HepG2 (cell line): Measurements from ENCODE around the gene TARS3. TPM values are rescaled to one million over a fixed set of nuclear protein-coding genes. Genes with fewer than 3 reads are reported as not detected.

Experiments used
- ATAC-seq: fragments of 200-7000 bp; cut with Tn5 transposase; 3 replicates; pipeline ENCODE4 v1.9.1; 2020; ENCODE audit warnings: mild to moderate bottlenecking, moderate library complexity
- BruUV-seq: library from RNA; stranded (reverse); fragments of 400-500 nt; replicated peaks from 2 replicates; lab custom pipeline; 2021; lab: Mats Ljungman, UMichigan
- CTCF ChIA-PET: fragments of 300-600 bp; formaldehyde crosslinking; extraction: SDS; loops from one replicate; lab custom pipeline; 2021; ENCODE audit warnings: low total read pairs, inconsistent platforms, low intra/inter-chr PET ratio; lab: Yijun Ruan, JAX
- POLR2A ChIA-PET: fragments of 350-600 bp; sonication (Branson Sonifier 250); formaldehyde crosslinking; loops from one replicate; lab custom pipeline; 2020; ENCODE audit warnings: antibody characterized with exemption, inconsistent platforms; lab: Yijun Ruan, JAX
- DNase-seq: peaks from one replicate; pipeline ENCODE4 v3.0.0-alpha.2; 2015; ENCODE audit warnings: low spot score
- FAIRE-seq: peaks from 3 replicates; lab custom pipeline; 2011; peaks lifted over from hg19 to GRCh38; lab: Jason Lieb, UNC
- H2AFZ ChIP-seq: one replicate; pipeline ENCODE4 v1.6.1; 2011; ENCODE audit warnings: low read length, inconsistent platforms
- H3K27ac ChIP-seq: fragments of 300-600 bp; 3 replicates; pipeline ENCODE4 v1.8.0; 2011; ENCODE audit warnings: mixed run types, mild to moderate bottlenecking, mixed read lengths, low read length, inconsistent platforms; ENCODE audit not compliant: insufficient read depth; ENCODE audit errors: extremely low read length
- H3K27me3 ChIP-seq, 2 experiments: fragments of 200-600 bp in 1 of 2; 2 replicates in 1 of 2; 3 replicates in 1 of 2; pipeline versions ENCODE4 v1.6.0 to v1.8.0; 2011; ENCODE audit warnings: low read length in 2 of 2, mild to moderate bottlenecking in 2 of 2, moderate library complexity in 2 of 2, inconsistent platforms in 1 of 2; ENCODE audit not compliant: insufficient read depth in 2 of 2, control insufficient read depth in 1 of 2
- H3K36me3 ChIP-seq, 2 experiments: fragments of 200-600 bp in 1 of 2; replicated peaks in 1 of 2; 2 replicates in 1 of 2; 3 replicates in 1 of 2; pipeline versions ENCODE4 v1.5.1 to v1.8.0; 2011; ENCODE audit warnings: low read length in 2 of 2, inconsistent platforms in 1 of 2; ENCODE audit not compliant: insufficient read depth in 2 of 2, control insufficient read depth in 1 of 2
- H3K4me1 ChIP-seq: 2 replicates; pipeline ENCODE4 v1.5.1; 2012; ENCODE audit warnings: low read length, inconsistent platforms; ENCODE audit not compliant: insufficient read depth
- H3K4me2 ChIP-seq: 2 replicates; pipeline ENCODE4 v1.6.0; 2011; ENCODE audit warnings: low read depth, low read length, inconsistent platforms
- H3K4me3 ChIP-seq, 3 experiments: fragments of 200-600 bp in 1 of 3; sonication (generic), shearing (Covaris generic) in 1 of 3; replicated peaks in 1 of 3; 2 replicates each; pipeline ENCODE4 v1.5.1; 2011 to 2016; ENCODE audit warnings: low read length in 3 of 3, inconsistent platforms in 2 of 3, low read depth in 2 of 3, mild to moderate bottlenecking in 2 of 3, control low read depth in 1 of 3, mixed read lengths in 1 of 3; ENCODE audit not compliant: insufficient read depth in 1 of 3
- H3K79me2 ChIP-seq: one replicate; pipeline ENCODE4 v1.6.1; 2011; ENCODE audit warnings: low read length, inconsistent platforms; ENCODE audit not compliant: insufficient read depth
- H3K9ac ChIP-seq: 2 replicates; pipeline ENCODE4 v1.6.0; 2011; ENCODE audit warnings: mild to moderate bottlenecking, low read depth, low read length, inconsistent platforms; ENCODE audit not compliant: insufficient read depth
- H3K9me3 ChIP-seq: 2 replicates; pipeline ENCODE4 v1.5.1; 2012; ENCODE audit warnings: mild to moderate bottlenecking, low read length
- H4K20me1 ChIP-seq: 2 replicates; pipeline ENCODE4 v1.6.0; 2011; ENCODE audit warnings: inconsistent platforms, mild to moderate bottlenecking, low read length, moderate library complexity; ENCODE audit not compliant: insufficient read depth
- ATRX ChIP-seq: sonication (generic); formaldehyde crosslinking; IDR thresholded peaks from 2 replicates; pipeline ENCODE4 v1.4.0; 2020; ENCODE audit warnings: missing genetic modification reagents, borderline replicate concordance
- CREB1 ChIP-seq, 2 experiments: fragments of 450-650 bp in 1 of 2; IDR thresholded peaks; 2 replicates each; pipeline ENCODE4 v1.6.1; 2016 to 2017; ENCODE audit warnings: control low read depth in 1 of 2, mild to moderate bottlenecking in 1 of 2, missing compliant biosample characterization in 1 of 2, missing genetic modification characterization in 1 of 2
- ELF1 ChIP-seq: sonication (generic); formaldehyde crosslinking; IDR thresholded peaks from 2 replicates; pipeline ENCODE4 v1.4.0; 2020; ENCODE audit warnings: missing genetic modification reagents
- ELF4 ChIP-seq: sonication (generic); formaldehyde crosslinking; IDR thresholded peaks from 2 replicates; pipeline ENCODE4 v1.5.0; 2020; ENCODE audit warnings: missing genetic modification reagents, mild to moderate bottlenecking, moderate library complexity, borderline replicate concordance
- FLYWCH1 ChIP-seq: sonication (generic); formaldehyde crosslinking; IDR thresholded peaks from 2 replicates; pipeline ENCODE4 v1.8.1; 2023; ENCODE audit warnings: mild to moderate bottlenecking, missing genetic modification reagents
- IKZF1 ChIP-seq: fragments of 450-650 bp; IDR thresholded peaks from 2 replicates; pipeline ENCODE4 v1.7.1; 2016
- NBN ChIP-seq: fragments of 450-650 bp; conservative IDR thresholded peaks from 2 replicates; pipeline ENCODE4 v1.6.1; 2017
- NCOA2 ChIP-seq: sonication (generic); formaldehyde crosslinking; IDR thresholded peaks from 2 replicates; pipeline ENCODE4 v1.8.0; 2022; ENCODE audit warnings: inconsistent platforms
- ZEB1 ChIP-seq: IDR thresholded peaks from 2 replicates; pipeline ENCODE4 v1.6.1; 2012; ENCODE audit warnings: mild to moderate bottlenecking, low read depth, inconsistent platforms; ENCODE audit not compliant: insufficient replicate concordance
- ZNF101 ChIP-seq: sonication (generic); formaldehyde crosslinking; IDR thresholded peaks from 2 replicates; pipeline ENCODE4 v1.4.0; 2020; ENCODE audit warnings: mild to moderate bottlenecking, low read depth, missing genetic modification reagents, borderline replicate concordance
- ZNF546 ChIP-seq: sonication (generic); formaldehyde crosslinking; conservative IDR thresholded peaks from 2 replicates; pipeline ENCODE4 v1.8.1; 2023; ENCODE audit warnings: mild to moderate bottlenecking, missing genetic modification reagents
- ZNF704 ChIP-seq: sonication (generic); formaldehyde crosslinking; IDR thresholded peaks from 2 replicates; pipeline ENCODE4 v1.8.1; 2023; ENCODE audit warnings: mild to moderate bottlenecking, inconsistent platforms, moderate library complexity, missing genetic modification reagents, borderline replicate concordance
- WGBS: methylation state at CpG from one replicate; pipeline ENCODE4 v1.1.6; 2017; ENCODE audit warnings: low lambda C conversion rate; 5-methylcytosine and 5-hydroxymethylcytosine counted together
- in situ Hi-C: cut with HindIII; loops from 2 replicates; pipeline ENCODE4 v1.10.0; 2017; ENCODE audit warnings: low pct_unique_long_range_greater_than_20kb; ENCODE audit not compliant: extremely low pct_ligation_motif_present
- intact Hi-C: fragments of 100-400 bp; cut with micrococcal nuclease; formaldehyde crosslinking; loops from one replicate; pipeline ENCODE4 v1.10.0; 2022; ENCODE audit not compliant: unreplicated experiment
- polyA plus RNA-seq, 8 experiments: library from polyadenylated mRNA; depleted of rRNA in 3 of 8; stranded (reverse) in 7 of 8; unstranded in 1 of 8; fragments of >200 nt; fragmentation: Illumina TruSeq in 4 of 8; extraction: Trizol in 4 of 8; gene quantifications; 2 replicates each; pipeline versions ENCODE4 v1.2.1 to v1.2.3, GENCODE V29; 2011 to 2016; ENCODE audit warnings: low read depth in 4 of 8, missing spikeins in 1 of 8, mixed read lengths in 1 of 8; ENCODE audit not compliant: insufficient read depth in 1 of 8
- total RNA-seq, 5 experiments: library from RNA; depleted of rRNA; stranded (reverse); fragments of >200 nt; fragmentation: Illumina TruSeq; extraction: Trizol; gene quantifications; 2 replicates each; pipeline ENCODE4 v1.2.3, GENCODE V29; 2016; ENCODE audit warnings: low read depth in 1 of 5

Gene TARS3
- total and polyA plus RNA-seq, 2 of the 13 experiments (the other 11 are each of a cell fraction or from before 2014, with no cell fraction given), result 4.1 to 11.7 TPM

- DNase-seq (no peak), ATAC-seq (no peak), FAIRE-seq (no peak)
- ChIA-PET CTCF (interaction anchor here (0.6 to 1.4 kb wide), 2 partner anchors 11 to 114 kb away, joined by 3 read pairs; no protein-coding TSS in a partner anchor), POLR2A (interaction anchor here (2.3 kb wide), 1 partner anchor 126 kb away, joined by 5 read pairs; no protein-coding TSS in a partner anchor)
- BruUV-seq, result no TSS peak
- intact Hi-C loops (loop anchor here (5.0 kb wide), 2 partner anchors 217 to 362 kb away; no protein-coding TSS in a partner anchor), in situ Hi-C loops (loop anchor here (5.0 kb wide), 1 partner anchor 367 kb away; no protein-coding TSS in a partner anchor)
- Histone ChIP-seq H3K4me3 (no peak overlapping the region), H3K27me3 (no peaks in the 10 kb centered on the region; a peak in 1 of 5 replicates), H3K79me2 (peaks cover 29% of the 10 kb centered on the region), H3K9ac (no peak overlapping the region), H3K27ac (no peak overlapping the region), H4K20me1 (no peaks in the 10 kb centered on the region), H3K4me1 (peaks cover 33% of the 10 kb centered on the region), H2AFZ (no peak overlapping the region), H3K9me3 (no peaks in the 10 kb centered on the region), H3K4me2 (no peak overlapping the region), H3K36me3 (peaks cover 0 to 6% of the 10 kb centered on the region in 2 experiments; a peak in 3 of 5 replicates)
- TF ChIP-seq ZEB1 (no peak), CREB1 (IDR thresholded peaks at IDR 0.05) (no peak), CREB1 (CRISPR knock-in tag; IDR thresholded peaks at IDR 0.05) (no peak), NBN (no peak), FLYWCH1 (CRISPR knock-in tag) (no peak), ZNF101 (no peak), ZNF704 (CRISPR knock-in tag) (no peak), ELF4 (CRISPR knock-in tag) (no peak), IKZF1 (no peak), NCOA2 (CRISPR knock-in tag) (no peak), ELF1 (CRISPR knock-in tag) (no peak), ATRX (no peak), ZNF546 (CRISPR knock-in tag) (no peak)
- 95% methylated on average over 8 of the region's 8 CpGs for WGBS
These were observed 70.1 kb downstream of the TARS3 start for GRCh38 chr15:101654171-101654570.
